Keratinocyte (primary cell): Measurements from ENCODE around the gene MOAP1.

Source experiments
- EZH2 ChIP-seq: IDR thresholded peaks from one replicate; pipeline ENCODE4 v1.6.1; 2012; ENCODE audit warnings: inconsistent platforms, mild to moderate bottlenecking, low read length, moderate library complexity
- TF ChIP-seq, protein P1 (sequence below), 3 experiments: IDR thresholded peaks in 1 of 3; conservative IDR thresholded peaks in 1 of 3; optimal IDR thresholded peaks in 1 of 3; 2 replicates in 2 of 3; 3 replicates in 1 of 3; pipeline versions ENCODE3 to v1.5.1; 2011; ENCODE audit warnings: low read length in 3 of 3, mild to moderate bottlenecking in 3 of 3, moderate library complexity in 2 of 3, control low read depth in 1 of 3, inconsistent platforms in 1 of 3; ENCODE audit not compliant: insufficient read depth in 2 of 3; ENCODE audit errors: extremely low read depth in 1 of 3

GRCh38 chr14:93207468-93208308, 23.0 kb upstream of the MOAP1 start:
- TF ChIP-seq, protein P1, sequence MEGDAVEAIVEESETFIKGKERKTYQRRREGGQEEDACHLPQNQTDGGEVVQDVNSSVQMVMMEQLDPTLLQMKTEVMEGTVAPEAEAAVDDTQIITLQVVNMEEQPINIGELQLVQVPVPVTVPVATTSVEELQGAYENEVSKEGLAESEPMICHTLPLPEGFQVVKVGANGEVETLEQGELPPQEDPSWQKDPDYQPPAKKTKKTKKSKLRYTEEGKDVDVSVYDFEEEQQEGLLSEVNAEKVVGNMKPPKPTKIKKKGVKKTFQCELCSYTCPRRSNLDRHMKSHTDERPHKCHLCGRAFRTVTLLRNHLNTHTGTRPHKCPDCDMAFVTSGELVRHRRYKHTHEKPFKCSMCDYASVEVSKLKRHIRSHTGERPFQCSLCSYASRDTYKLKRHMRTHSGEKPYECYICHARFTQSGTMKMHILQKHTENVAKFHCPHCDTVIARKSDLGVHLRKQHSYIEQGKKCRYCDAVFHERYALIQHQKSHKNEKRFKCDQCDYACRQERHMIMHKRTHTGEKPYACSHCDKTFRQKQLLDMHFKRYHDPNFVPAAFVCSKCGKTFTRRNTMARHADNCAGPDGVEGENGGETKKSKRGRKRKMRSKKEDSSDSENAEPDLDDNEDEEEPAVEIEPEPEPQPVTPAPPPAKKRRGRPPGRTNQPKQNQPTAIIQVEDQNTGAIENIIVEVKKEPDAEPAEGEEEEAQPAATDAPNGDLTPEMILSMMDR (optimal IDR thresholded peaks at IDR 0.05 in 1 of 3, IDR thresholded peaks at IDR 0.05 in 1 of 3, conservative IDR thresholded peaks at IDR 0.05 in 1 of 3; ENCODE audit: extremely low read depth in 1 of 3, insufficient read depth in 2 of 3, low read length in 3 of 3) = peak in 1 of 3 experiments; percentile 62
- no peak for TF ChIP-seq EZH2
